GM21360 (cell line): Measurements from ENCODE around the gene OPN4.

ENCODE experiments used
- ATAC-seq: cut with Tn5 transposase; IDR thresholded peaks from one replicate; pipeline ENCODE4 v1.9.1; 2021; ENCODE audit warnings: mild to moderate bottlenecking, moderate library complexity; ENCODE audit not compliant: unreplicated experiment

The OPN4 gene

DNA sequence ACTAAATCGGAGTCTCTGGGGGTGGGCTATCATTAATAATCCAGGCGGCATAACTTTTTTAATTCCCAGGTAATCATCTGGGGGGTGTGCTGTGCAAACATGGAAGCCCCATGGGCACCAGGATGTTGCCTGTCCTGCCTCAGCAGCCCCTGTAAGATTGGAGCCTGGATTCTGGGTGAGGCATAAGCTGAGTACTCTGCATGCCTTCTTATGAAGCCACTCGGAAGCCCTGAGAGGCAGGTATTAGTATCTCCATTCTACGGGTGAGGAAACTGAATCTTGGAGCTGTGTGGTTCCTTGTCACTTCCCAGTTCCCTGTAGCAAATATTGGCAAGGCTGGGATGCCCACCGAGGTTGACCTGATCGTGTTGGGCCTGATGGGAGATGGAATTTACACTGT lies 7.4 kb upstream of the OPN4 start:
- ATAC-seq = no peak

DNA sequence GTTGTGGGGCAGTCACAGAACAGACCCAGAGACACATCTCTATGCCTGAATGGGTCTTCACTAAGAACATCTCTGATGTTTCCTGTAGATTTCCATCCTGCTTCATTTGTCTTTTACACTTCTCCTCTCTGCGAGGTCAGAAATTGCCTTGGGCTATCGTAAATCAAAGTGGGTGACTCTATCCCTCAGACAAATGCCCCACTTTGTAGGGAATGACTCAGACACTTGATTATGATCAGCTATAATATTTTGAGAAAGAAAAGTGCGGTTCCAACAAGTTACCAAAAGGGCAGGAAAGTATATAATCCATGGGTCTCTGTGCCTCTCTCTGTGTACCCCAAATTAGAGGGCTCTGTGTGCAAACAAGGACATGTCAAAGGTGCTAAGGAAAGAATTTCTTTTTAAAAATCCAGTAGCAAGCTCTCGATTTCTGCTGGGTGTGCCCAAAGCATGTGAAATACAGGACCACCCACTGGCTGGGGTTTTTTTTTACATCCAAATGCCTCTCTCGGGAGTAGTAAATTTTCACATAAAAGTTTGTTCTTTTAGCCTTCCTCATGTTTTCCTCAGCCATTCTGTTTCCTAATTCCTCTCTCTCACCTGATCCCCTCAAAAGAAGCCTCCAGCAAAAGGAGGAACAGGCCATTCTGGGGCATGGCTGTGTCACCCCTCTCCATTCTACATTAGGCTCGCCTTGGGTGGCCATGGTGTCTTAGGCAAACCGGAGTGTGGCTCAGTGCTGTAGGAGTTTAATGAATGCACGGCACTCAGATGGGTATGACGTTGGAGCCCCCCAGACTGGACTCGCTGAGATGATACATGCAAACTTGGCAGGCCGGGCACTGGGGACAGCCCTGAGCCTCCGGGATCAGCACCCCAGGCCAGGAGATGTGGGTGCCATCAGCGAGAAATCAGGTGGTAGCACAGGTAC lies 6.3 kb upstream of the OPN4 start:
- ATAC-seq = no peak

DNA sequence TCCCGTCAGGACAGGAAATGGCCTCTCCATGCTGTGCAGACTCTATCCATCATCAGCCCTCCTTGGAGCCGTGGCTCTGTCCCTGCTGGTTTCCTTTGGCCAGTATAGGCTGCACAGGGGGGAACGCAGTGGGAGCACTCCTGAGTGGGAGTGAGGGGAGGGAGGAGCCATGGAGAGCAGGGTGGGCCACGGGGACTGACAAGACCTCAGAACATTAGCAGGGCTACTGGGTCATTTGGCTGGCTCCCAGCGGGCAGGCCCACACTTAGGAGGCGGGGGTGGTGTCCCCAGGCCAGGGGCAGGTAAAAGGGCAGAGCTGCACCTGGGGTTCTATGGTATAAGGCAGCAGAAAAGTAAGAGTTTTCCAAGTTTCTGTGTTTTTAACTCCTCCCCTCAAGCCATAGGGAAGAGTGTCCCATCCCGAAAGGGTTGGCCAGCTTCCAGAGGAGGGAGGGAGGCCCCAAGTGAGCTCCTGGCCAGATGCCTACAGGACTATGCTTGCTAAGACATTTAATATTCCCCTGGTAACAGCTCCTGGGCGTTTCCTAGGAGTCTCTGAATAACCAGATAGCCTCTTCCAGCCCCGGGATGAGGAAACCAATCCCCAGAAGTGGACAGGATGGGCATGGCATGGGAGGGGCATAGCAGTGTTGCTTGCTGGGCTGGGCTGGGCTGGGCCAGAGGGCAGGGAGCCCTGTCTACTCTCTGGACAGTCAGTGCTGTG lies 5.5 kb upstream of the OPN4 start:
- no peak for ATAC-seq

DNA sequence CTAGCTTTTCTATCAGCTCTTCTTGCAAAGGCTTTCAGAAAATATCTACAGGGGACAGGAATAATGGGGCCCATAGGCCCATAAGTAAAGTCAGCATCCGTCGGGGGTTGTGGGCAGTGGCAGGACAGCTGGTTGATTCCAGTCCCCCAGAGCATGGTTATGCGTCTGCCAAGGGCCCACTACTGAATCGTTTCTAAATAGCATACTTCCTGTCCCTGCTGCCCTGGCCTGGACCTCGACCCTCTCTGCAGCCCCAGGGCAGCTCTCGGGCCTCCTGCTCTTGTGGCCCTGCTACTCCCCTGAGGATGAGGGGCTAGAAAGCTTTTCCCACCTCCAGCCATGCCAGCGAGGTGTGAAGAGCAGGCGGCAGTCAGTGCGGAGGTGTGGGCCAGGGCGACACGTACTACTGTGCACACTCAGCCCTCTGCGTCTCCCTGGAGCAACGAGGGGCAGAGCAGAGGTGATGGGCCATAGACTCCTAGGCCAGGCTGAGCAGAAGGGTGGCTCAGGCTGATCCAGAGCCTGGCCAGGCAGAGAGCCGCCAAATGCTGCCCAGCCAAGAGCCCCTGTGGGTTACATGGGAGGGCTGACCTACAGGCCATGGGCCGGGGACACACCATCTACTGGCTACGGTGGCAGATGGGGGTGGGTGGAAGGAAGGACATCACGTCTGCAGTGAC lies 4.7 kb upstream of the OPN4 start:
- ATAC-seq = no peak

DNA sequence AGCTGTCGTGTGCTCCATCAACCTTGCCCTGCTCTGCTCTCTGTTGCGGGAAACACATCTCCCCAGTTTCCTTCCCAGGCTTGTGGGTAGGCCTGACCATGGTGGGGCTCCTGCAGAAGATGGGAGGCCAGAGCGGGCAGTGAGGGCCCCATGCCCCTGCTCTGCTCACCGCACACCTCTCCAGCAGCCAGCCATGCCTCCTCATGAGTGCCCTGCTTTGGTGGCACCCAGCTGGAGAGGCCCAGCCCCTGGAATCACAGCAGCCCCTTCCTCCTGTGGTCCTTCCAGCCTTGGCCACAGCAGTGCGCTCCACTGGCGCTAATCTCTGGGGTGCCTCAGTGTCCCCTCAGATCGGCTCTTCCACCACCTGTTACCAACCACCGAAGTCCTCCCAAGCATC lies 4.2 kb upstream of the OPN4 start:
- no peak for ATAC-seq

DNA sequence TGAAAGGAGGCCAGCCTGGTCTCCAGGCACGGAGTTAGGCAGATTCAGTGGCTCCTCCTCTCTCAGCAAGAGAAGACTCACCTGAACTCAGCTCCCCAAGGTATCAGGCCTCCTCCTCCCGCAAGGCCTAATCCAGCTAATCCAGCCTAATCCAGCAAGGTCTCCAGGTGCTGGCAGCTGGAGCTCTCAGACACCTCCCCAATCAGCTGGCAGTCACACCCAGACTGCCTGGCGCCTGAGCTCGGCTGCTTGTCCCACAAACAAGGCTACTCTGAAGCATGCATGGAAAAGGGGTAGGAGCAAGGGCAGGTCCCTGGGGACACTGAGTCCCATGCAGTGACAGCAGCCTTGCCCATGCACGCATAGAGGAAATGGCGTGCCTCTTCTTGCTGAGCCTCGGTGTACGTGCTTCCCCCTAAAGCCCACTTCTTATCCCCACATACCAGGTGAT lies 3.3 kb upstream of the OPN4 start:
- no peak for ATAC-seq

DNA sequence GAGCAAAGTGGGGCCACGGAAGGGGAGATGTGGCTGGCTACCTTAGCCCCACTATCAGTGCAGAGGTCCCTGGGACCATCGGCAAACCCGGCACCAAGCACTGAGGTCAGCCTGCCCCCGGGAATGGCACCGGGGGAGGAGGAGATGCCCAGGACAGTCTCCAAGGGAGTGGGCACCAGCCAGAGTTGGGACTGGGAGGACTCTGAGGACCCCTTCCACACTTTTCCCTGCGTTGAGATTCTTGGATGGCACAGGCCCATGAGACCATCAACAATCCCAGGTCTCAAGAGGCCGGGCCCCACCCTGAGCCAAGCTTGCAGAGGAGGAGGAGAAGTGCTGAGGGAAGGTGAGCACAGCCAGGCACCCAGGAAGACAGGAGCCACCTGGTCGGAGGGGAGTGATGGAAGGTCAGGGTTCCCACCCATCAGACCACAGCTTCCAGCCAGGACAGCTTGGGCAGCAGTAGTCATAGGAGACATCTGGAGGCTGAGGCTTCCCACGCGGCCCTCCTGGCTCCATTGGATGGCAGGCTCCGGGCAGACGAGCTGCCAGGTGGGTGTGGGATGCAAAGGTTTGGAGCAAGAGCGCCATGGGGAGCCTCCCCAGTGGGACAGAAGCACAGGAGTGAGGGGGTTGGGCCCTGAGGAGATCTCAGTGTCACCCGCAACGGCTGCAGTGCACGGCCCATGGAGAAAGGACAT lies 2.6 kb upstream of the OPN4 start:
- no peak for ATAC-seq

DNA sequence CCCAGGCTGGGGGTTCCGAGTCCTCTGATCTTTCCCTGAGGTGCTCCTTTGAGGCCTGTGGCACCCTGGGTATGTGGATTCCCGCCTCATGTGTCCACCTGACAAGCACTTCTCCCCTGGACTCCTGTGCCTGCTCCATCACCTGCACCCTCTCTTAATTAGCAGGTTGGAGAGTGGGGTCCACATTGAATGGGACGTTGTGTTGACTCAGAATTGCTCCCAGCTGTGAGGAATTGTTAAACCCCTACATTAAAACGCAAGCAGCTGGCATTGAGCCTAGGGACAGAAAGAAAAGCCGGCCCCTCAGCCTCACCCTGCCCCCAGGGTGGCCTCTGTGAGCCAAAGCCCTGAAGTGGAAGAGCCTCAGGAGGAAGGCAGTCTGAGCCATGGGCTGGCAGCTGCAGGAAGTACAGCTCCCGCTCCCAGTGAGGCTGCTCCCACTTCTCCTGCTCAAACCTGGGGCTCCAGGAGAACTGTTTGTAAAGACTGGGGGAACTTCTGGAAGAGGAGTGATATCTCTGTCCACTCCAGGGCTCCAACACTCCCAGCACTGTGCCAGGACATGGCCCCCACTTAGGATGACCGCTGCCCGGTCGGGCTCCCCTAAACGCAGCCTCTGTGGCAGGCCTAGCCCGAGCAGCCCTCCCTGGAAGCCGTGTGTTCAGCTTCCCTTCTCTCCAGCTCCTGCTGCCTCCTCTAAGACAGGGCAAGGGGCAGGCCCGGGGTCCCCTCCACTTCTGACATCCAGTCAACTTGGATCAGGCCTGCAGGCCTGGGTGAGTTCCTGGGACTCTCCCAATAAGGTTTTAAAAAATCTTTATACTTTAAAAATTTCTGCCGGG lies 1.8 kb upstream of the OPN4 start:
- ATAC-seq = no peak

DNA sequence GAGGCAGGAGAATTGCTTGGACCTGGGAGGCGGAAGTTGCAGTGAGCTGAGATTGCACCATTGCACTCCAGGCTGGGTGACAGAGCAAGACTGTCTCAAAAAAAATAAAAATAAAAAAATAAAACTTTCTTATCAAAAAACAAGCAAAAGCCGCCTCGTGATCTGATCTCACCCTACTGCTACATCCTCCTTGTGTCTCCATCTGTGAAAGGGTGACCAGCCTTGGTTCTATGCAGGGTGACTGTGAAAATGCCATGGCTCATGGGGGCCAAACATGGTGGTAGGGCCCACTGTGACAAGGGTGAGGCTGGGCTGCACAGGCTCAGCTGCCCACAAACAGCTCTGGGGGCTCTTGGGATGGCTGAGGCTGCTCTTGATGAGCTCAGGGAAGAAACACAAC lies 968 bp upstream of the OPN4 start:
- no peak for ATAC-seq

DNA sequence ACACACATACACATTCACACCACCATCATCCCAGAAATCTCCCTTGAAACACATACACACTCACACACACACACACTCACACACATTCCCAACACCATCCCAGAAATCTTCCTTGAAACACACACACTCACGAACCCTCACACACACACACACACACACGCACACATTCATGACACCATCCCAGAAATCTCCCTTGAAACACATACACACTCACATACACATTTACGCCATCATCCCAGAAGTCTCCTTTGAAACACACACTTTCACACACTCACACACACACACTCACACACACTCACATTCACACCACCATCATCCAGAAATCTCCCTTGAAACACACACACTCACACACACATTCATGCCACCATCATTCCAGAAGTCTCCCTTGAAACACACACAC lies 360 bp upstream of the OPN4 start:
- no peak for ATAC-seq

DNA sequence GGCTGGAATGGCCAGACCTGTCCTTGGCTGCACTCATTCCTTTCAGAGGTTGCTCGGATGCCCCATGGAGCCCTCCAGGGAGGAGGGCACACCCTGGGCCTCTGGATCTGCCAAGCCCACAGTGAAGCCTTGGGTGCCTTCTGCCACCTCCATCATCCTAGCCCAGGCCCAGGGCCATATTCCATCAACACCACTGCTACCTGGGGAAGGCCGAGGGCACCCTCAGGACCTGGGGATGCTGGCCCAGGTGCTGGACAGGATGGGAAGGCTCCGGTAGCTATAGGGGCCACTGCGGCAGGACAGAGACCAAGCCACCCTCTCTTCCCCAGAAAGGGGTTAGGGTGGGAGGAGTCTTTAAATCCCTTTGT lies 810 bp downstream of the OPN4 start:
- ATAC-seq = no peak

DNA sequence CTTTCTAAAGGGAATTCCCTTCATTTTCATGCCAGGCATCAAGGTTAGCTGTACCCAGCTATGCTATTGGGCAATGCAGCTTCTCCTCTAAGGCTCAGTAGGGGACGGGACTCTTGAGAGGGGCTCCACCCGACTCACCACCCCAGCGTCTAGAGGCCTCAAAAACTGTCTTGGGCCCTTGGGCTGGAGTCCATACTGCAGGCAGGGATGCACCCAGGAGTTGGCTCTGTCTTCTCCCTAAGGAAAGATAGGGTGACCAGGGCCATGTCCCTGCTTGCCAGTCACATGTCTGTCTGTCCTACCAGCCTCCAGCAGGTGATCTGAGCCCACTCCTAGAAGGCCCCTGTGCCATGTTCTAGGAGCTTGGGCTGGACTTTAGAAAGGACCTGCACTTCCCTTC lies 1.2 kb downstream of the OPN4 start:
- no peak for ATAC-seq

DNA sequence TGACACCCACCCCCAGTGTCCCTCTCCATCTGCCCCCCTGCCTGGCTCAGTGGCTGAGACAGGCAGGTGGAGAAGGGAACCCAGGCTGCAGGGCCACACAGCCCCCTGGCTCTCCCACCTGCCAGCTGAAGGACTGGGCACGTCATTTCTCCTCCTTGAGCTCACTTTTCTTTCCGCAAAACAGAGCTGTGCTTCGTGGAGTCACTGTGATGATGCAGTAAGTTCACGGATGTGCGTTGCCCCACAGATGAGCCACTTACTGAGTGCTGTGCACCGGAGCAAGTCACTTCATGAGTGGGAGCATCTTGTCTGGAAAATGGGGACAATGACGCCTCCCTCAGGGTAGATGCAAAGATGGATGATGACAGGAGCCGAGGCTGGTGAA lies 2.7 kb downstream of the OPN4 start:
- ATAC-seq = no peak

DNA sequence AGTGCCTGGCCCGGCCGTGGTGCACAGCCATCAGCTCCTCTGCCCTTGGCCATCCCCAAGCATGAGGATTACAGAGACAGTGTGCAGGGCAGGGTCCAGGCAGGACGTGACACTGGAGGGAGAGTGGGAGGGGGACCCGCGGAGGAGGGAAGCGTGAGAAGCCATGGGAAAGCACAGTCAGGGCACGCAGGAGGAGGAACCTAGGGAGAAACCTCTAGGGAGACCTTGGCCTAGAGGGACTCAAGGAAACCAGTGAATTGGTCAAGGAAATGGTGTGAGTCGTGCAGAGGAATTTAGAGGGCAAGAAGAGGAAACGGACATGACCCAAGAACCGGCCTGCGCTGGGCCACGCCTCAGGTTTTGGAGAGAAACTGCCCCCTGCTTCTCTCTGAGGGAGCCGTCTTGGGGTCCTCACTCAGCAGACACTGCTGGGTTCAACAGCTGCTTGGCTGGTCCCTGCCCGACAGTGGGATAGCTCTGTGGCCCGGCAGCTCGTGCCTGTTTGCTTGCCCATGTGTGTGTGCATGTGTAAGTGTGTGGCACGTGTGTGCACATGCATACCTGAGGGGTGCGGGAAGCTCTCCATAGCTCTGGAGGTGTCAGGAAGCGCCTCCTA lies 3.2 kb downstream of the OPN4 start:
- ATAC-seq = no peak

DNA sequence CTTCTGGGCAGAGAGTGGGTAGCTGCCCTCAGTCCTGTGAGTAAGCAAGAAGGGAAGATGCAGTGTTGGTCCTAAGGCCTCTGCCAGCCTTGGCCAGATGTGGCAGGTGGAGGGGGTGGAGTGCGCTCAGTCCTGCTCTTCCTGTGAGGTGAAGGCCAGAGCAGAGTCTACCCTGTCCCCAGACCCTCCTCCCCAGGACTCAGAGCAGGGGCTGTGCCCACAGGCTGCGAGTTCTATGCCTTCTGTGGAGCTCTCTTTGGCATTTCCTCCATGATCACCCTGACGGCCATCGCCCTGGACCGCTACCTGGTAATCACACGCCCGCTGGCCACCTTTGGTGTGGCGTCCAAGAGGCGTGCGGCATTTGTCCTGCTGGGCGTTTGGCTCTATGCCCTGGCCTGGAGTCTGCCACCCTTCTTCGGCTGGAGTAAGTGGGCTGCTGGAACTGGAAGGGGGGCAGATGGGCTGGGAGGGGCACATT lies 4.0 kb downstream of the OPN4 start:
- no peak for ATAC-seq

DNA sequence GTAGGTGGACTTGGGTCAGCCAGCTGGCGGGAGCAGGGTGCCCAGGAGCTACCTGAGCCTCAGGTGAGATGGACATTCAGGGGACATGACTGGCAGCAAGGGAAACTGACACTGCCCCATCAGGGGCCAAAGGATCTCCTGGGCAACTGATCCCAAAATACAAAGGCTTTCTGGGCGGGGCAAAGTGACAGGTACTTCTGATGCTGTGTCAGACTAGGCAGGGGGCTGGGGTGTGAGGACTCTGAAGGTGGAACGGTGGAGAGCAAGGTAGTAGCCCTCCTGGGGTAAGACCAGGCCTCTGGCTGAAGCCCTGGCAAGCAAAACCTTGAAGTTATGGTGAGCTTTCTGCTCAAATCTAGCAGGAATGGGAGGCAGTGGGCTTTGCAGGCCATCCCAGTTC lies 4.4 kb downstream of the OPN4 start:
- ATAC-seq = no peak

DNA sequence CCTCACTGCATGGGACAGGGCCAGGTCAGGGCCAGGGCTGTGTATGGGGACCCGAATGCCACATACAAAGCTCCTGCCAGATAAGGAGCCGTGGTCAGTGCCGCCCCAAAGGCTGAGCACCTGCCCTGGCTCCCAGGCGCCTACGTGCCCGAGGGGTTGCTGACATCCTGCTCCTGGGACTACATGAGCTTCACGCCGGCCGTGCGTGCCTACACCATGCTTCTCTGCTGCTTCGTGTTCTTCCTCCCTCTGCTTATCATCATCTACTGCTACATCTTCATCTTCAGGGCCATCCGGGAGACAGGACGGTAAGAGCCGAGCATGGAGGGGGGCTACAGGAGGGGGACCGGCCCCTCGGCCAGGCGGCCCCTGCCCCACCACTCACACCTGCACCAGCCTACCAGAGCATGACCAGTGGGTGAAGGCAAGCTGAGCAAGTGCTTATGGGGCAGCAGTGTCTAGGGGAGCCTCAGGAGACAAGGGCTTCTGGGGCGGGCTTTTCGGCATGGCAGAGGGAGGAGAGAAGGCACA lies 4.9 kb downstream of the OPN4 start:
- ATAC-seq = no peak

DNA sequence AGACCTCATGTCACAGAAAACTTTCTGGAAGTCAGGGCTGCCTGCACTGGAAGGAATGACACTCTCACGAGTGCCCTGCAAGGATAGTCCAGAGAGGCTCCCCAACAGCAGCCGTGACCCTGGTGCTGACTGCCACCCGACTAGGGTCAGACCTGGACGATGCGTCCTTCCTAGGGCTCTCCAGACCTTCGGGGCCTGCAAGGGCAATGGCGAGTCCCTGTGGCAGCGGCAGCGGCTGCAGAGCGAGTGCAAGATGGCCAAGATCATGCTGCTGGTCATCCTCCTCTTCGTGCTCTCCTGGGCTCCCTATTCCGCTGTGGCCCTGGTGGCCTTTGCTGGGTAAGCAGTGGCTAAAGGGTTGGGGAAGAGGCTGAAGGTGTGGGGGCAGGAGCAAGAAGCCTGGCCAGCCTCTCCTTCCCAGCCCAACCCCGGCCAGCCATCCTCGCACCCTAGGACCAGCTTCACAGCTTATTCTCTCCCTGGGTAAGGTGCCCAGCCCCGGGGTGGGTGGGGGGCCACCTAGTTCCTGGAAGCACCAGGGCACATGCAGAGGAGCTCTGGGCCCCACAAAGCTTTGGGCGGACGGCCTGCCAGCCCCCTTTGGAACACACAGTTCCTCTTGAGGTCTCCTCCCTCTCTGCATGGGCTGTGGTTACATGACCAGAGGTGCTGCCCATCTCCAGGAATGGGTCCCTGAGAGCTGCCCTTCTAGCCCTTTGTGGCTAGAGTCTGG lies 5.5 kb downstream of the OPN4 start:
- ATAC-seq = no peak
